Nephron progenitor cell (in vitro differentiated cells): ENCODE measurements around the gene SLC5A6.

Source experiments
- DNase-seq: peaks from one replicate; pipeline ENCODE4 v3.0.0; 2021
- H3K27ac Mint-ChIP-seq: 2 replicates; pipeline ENCODE4 v1.8.0; 2021; ENCODE audit warnings: mild to moderate bottlenecking, moderate library complexity, mixed read lengths
- H3K27me3 Mint-ChIP-seq: 2 replicates; pipeline ENCODE4 v1.8.0; 2021; ENCODE audit warnings: mild to moderate bottlenecking, low read depth, mixed read lengths; ENCODE audit not compliant: poor library complexity
- H3K36me3 Mint-ChIP-seq: 2 replicates; pipeline ENCODE4 v1.8.0; 2021; ENCODE audit warnings: low read depth, mixed read lengths
- H3K4me1 Mint-ChIP-seq: 2 replicates; pipeline ENCODE4 v1.8.0; 2021; ENCODE audit warnings: mixed read lengths
- H3K4me3 Mint-ChIP-seq: 2 replicates; pipeline ENCODE4 v1.8.0; 2021; ENCODE audit warnings: mild to moderate bottlenecking, moderate library complexity, mixed read lengths
- H3K9me3 Mint-ChIP-seq: 2 replicates; pipeline ENCODE4 v1.8.0; 2021; ENCODE audit warnings: mild to moderate bottlenecking, moderate library complexity, mixed read lengths
- TF ChIP-seq, protein P1 (sequence below): fragments of 200-600 bp; sonication (generic); IDR thresholded peaks from 2 replicates; pipeline ENCODE4 v1.5.0; 2021; ENCODE audit warnings: antibody characterized with exemption

Gene SLC5A6

DNA sequence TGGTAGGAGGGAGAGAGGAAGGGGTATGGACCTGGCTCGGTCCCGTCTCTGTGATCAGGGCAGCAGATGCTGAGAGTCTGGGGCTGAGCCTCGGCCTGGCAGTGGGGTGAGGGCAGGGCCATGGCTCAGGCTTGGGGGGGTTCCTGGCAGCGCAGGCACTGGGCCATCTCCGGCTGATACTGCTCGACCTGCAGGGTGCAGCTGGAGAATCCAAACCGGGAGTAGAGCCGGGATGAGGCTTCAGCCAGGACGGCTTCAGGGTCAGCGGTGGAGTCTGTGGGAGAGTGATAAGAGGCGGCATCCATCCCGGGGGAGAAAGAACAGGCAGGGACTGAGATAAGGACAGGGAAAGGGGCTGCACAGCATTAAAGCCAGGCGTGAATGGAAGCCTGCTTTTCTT is 43.1 kb upstream of the SLC5A6 start:
- Mint-ChIP-seq H3K9me3 (no peaks in the 10 kb centered on the region), H3K4me3 (no peak overlapping the region), H3K36me3 (no peaks in the 10 kb centered on the region), H3K27me3 (peaks cover 56% of the 10 kb centered on the region), H3K27ac (no peak overlapping the region), H3K4me1 (peaks cover 42% of the 10 kb centered on the region)
- DNase-seq, result no peak
- TF ChIP-seq, protein P1, sequence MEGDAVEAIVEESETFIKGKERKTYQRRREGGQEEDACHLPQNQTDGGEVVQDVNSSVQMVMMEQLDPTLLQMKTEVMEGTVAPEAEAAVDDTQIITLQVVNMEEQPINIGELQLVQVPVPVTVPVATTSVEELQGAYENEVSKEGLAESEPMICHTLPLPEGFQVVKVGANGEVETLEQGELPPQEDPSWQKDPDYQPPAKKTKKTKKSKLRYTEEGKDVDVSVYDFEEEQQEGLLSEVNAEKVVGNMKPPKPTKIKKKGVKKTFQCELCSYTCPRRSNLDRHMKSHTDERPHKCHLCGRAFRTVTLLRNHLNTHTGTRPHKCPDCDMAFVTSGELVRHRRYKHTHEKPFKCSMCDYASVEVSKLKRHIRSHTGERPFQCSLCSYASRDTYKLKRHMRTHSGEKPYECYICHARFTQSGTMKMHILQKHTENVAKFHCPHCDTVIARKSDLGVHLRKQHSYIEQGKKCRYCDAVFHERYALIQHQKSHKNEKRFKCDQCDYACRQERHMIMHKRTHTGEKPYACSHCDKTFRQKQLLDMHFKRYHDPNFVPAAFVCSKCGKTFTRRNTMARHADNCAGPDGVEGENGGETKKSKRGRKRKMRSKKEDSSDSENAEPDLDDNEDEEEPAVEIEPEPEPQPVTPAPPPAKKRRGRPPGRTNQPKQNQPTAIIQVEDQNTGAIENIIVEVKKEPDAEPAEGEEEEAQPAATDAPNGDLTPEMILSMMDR, result no peak

DNA sequence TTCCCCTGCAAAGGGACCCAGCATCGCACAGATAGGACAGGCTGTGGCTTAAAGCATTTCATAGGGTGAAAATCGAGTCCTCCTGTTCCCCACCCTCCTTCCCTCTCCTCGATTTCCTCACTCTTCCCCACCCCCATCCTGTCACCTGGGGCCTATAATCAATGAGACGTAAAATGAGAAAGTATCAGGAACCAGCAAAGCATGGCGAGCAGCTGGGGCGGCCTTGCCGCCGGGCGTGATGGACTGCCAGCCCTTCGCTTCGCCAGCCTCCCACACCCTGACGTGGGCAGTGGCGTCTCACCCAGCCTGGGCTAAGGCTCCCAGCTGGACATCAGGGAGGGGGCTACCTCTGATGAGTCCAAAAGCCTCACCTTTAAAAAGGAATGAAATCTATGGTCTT is 39.7 kb upstream of the SLC5A6 start:
- Mint-ChIP-seq H3K4me1 (peaks cover 59% of the 10 kb centered on the region), H3K36me3 (no peaks in the 10 kb centered on the region), H3K9me3 (no peaks in the 10 kb centered on the region), H3K27ac (peak overlapping the region; percentile 59), H3K27me3 (peaks cover 26% of the 10 kb centered on the region), H3K4me3 (no peak overlapping the region)
- no peak for DNase-seq
- TF ChIP-seq, protein P1, result no peak

DNA sequence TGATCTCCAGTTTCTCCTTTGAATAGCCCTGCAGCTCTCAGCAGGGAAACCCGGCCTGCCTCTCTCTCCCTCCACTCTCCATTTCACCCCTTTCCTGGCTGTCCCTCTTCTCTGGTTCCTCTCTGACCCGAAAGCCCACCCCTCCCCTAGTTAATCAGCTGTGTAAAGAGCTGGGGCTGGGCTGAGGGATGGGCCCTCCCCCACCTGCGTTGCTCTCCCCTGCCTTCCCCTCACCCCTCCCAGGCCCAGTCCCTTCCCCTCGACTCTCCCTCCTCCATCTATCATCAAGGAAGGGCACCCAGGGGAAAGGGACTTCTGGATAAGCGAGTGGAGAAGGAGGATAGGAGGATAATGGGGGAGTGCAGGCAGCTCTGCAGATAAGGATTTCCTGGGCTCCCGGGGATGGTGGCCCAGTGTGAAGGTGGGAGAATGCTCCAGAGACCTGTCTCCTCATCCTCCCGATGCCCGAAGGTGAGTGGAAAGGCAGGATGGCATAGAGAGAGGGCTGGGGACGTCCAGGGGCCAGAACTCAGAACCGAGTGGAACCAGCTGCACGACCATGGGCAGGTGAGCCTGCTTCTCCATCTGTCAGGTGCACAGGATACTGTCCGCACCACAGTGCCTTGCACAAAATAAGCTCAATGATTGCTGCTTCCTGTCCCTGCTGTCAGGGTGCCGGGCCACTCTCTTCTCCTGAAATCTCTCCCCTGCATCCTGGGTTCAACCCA is 38.7 kb upstream of the SLC5A6 start:
- DNase-seq, result no peak
- Mint-ChIP-seq H3K36me3 (no peaks in the 10 kb centered on the region), H3K4me1 (peaks cover 55% of the 10 kb centered on the region), H3K27me3 (peaks cover 17% of the 10 kb centered on the region), H3K9me3 (no peaks in the 10 kb centered on the region), H3K4me3 (peak overlapping the region; percentile 58), H3K27ac (no peak overlapping the region)
- TF ChIP-seq, protein P1, result no peak

DNA sequence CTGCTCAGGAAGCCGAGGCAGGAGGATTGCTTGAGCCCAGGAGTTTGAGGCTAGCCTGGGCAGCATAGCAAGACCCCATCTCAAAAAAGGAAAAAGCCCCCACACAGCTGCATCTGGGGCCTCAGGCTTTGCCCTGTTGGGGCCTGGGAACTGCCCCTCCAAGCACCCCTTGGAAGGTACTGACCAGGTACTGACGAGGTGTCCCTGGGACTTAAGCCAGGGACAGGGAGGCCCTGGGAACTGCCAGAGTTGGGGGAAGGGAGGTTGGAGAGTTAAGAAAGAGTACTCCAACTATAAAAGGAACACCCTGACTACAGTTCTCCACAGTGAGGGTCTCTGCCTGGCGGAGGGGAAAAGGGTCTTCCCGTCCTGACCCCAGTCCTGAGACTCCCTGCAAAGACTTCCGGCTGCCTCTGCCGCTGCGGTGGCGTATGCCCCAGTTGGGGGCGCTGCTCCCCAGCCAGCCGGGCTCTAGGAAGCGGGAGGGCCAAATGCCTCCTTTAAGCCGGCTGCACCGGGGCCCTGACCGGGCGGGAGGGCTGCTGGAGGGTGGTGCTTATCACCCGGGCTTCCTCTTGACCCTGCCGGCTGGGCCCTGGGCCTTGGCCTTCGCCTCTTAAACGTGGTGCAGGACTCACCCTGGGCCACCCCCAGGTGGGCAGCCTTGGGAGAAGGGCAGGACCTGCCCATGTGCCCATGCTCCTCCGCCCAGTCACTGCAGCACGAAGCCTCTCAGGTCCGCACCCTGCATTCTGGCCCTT is 38.0 kb upstream of the SLC5A6 start:
- H3K27me3 Mint-ChIP-seq, result peaks cover 12% of the 10 kb centered on the region
- H3K4me1 Mint-ChIP-seq, result peaks cover 48% of the 10 kb centered on the region
- peak overlapping the region; percentile 58 for H3K4me3 Mint-ChIP-seq
- DNase-seq, result peak; percentile 79
- no peaks in the 10 kb centered on the region for H3K9me3 Mint-ChIP-seq
- TF ChIP-seq, protein P1, result peak; percentile 62
- H3K36me3 Mint-ChIP-seq, result no peaks in the 10 kb centered on the region
- no peak overlapping the region for H3K27ac Mint-ChIP-seq

DNA sequence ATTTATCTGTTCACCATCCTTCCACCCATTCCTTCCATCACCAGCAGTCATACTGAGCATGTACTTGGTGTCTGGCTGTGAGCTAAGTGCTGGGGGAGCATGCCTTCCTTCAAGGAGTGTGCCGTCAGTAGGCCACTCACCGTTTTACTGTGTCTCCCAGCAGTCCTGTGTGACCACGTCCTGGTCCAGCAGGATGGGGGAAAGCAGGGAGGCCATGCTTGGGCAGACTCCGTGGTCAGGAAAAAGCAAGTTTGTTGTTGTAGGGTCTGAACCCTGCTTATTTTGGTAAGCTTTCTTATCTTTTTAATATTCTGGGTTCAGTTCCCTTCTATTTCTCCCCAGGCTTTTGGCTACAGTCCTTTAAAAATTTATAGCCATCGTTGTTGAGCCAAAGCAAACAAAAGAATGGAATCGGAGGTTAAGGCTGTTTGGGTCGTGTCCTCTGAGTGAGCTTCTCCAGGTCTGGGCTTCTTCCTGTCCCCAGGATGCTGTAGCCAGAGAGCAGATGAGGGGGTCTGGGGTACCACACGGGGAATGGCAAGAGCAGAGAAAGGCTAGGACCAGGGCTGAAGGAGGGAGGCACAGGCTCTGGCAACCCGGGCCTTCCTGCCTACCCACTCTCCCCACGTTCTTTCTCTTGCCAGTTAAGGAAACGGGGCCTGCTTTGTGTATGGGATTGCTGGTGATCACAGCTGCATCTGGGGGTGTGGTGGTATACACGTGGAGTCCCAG is 37.3 kb upstream of the SLC5A6 start:
- no peaks in the 10 kb centered on the region for H3K9me3 Mint-ChIP-seq
- no peak overlapping the region for H3K4me3 Mint-ChIP-seq
- H3K36me3 Mint-ChIP-seq, result peaks cover 2% of the 10 kb centered on the region
- TF ChIP-seq, protein P1, result no peak
- peaks cover 7% of the 10 kb centered on the region for H3K27me3 Mint-ChIP-seq
- no peak for DNase-seq
- H3K27ac Mint-ChIP-seq, result no peak overlapping the region
- H3K4me1 Mint-ChIP-seq, result peaks cover 40% of the 10 kb centered on the region
